ENCODE data around the gene OPRM1. TPM values are rescaled to one million over a fixed set of nuclear protein-coding genes. Genes with fewer than 3 reads are reported as not detected.
A peak's percentile ranks its signal among the peaks of the same experiment; 100 is the strongest.

The OPRM1 gene
- total RNA-seq, 1 donor from 2014 or later = not detected

GRCh38 chr6:154285826-154286225 is 246.8 kb downstream of the OPRM1 start:
- Mint-ChIP-seq H3K4me3 (ENCODE audit: unreplicated experiment) (no peak overlapping the region), H3K4me1 (ENCODE audit: low read depth) (peaks cover 8% of the 10 kb centered on the region), H3K27me3 (ENCODE audit: low read depth) (no peaks in the 10 kb centered on the region), H3K27ac (ENCODE audit: unreplicated experiment) (no peak overlapping the region), H3K36me3 (ENCODE audit: low read depth) (no peaks in the 10 kb centered on the region), H3K9me3 (ENCODE audit: low read depth) (peaks cover 3% of the 10 kb centered on the region)
- no peak for TF ChIP-seq CTCF (IDR thresholded peaks at IDR 0.05)
- no peak for DNase-seq (ENCODE audit: low spot score)

- H3K9me3 Mint-ChIP-seq (ENCODE audit: low read depth) = peaks cover 3% of the 10 kb centered on the region
- H3K4me1 Mint-ChIP-seq (ENCODE audit: low read depth) = peaks cover 26% of the 10 kb centered on the region
- no peak overlapping the region for H3K4me3 Mint-ChIP-seq (ENCODE audit: unreplicated experiment)
- no peak overlapping the region for H3K27ac Mint-ChIP-seq (ENCODE audit: unreplicated experiment)
- H3K27me3 Mint-ChIP-seq (ENCODE audit: low read depth) = no peaks in the 10 kb centered on the region
- no peaks in the 10 kb centered on the region for H3K36me3 Mint-ChIP-seq (ENCODE audit: low read depth)
- no peak for DNase-seq (ENCODE audit: low spot score)
- no peak for TF ChIP-seq CTCF (IDR thresholded peaks at IDR 0.05)
Measured at GRCh38 chr6:154289818-154290508, 250.9 kb downstream of the OPRM1 start.

GRCh38 chr6:154292066-154292465 is 253.0 kb downstream of the OPRM1 start:
- peaks cover 22% of the 10 kb centered on the region for H3K4me1 Mint-ChIP-seq (ENCODE audit: low read depth)
- H3K36me3 Mint-ChIP-seq (ENCODE audit: low read depth) = no peaks in the 10 kb centered on the region
- no peak for TF ChIP-seq CTCF (IDR thresholded peaks at IDR 0.05)

GRCh38 chr6:154292855-154293519 is 253.9 kb downstream of the OPRM1 start:
- Mint-ChIP-seq H3K4me1 (ENCODE audit: low read depth) (peaks cover 27% of the 10 kb centered on the region), H3K36me3 (ENCODE audit: low read depth) (no peaks in the 10 kb centered on the region), H3K27me3 (ENCODE audit: low read depth) (no peaks in the 10 kb centered on the region), H3K27ac (ENCODE audit: unreplicated experiment) (peak overlapping the region; percentile 67), H3K4me3 (ENCODE audit: unreplicated experiment) (no peak overlapping the region), H3K9me3 (ENCODE audit: low read depth) (peaks cover 3% of the 10 kb centered on the region)
- no peak for DNase-seq (ENCODE audit: low spot score)
- no peak for TF ChIP-seq CTCF (IDR thresholded peaks at IDR 0.05)

More at GRCh38 chr6:154292066-154292465, 253.0 kb downstream of the OPRM1 start:
- Mint-ChIP-seq H3K27me3 (ENCODE audit: low read depth) (no peaks in the 10 kb centered on the region), H3K4me3 (ENCODE audit: unreplicated experiment) (no peak overlapping the region), H3K9me3 (ENCODE audit: low read depth) (peaks cover 3% of the 10 kb centered on the region), H3K27ac (ENCODE audit: unreplicated experiment) (no peak overlapping the region)
- DNase-seq (ENCODE audit: low spot score) = no peak

- DNase-seq (ENCODE audit: low spot score) = no peak
- Mint-ChIP-seq H3K4me3 (ENCODE audit: unreplicated experiment) (no peak overlapping the region), H3K27ac (ENCODE audit: unreplicated experiment) (no peak overlapping the region), H3K9me3 (ENCODE audit: low read depth) (no peaks in the 10 kb centered on the region), H3K27me3 (ENCODE audit: low read depth) (no peaks in the 10 kb centered on the region), H3K4me1 (ENCODE audit: low read depth) (peaks cover 29% of the 10 kb centered on the region), H3K36me3 (ENCODE audit: low read depth) (no peaks in the 10 kb centered on the region)
- TF ChIP-seq CTCF (IDR thresholded peaks at IDR 0.05) = no peak
Measured at GRCh38 chr6:154295733-154296132, 256.7 kb downstream of the OPRM1 start.

Measured in chondrocyte (in vitro differentiated cells).